ENCODE results near the gene HID1.

The HID1 gene

DNA sequence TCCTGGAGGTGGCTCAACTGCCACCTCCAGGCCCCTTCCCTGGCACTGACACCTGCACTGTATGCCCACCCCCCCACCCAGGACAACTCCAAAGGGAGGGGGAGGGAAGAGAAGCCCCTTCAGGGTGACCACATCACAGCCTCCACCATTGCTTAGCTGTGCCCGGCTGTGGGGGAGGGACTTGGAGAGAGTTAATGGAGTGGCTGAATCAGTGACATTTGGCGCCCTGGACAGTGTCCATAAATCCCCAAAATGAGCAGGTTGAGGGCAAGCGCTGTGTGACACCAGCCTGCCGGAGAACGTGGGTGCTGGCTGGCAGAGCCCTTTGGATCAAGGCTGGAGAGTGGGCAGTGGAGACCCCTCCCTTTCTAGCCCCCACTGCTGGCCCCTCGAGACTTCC, 50.4 kb downstream of the HID1 start:
- TF ChIP-seq, protein P1, sequence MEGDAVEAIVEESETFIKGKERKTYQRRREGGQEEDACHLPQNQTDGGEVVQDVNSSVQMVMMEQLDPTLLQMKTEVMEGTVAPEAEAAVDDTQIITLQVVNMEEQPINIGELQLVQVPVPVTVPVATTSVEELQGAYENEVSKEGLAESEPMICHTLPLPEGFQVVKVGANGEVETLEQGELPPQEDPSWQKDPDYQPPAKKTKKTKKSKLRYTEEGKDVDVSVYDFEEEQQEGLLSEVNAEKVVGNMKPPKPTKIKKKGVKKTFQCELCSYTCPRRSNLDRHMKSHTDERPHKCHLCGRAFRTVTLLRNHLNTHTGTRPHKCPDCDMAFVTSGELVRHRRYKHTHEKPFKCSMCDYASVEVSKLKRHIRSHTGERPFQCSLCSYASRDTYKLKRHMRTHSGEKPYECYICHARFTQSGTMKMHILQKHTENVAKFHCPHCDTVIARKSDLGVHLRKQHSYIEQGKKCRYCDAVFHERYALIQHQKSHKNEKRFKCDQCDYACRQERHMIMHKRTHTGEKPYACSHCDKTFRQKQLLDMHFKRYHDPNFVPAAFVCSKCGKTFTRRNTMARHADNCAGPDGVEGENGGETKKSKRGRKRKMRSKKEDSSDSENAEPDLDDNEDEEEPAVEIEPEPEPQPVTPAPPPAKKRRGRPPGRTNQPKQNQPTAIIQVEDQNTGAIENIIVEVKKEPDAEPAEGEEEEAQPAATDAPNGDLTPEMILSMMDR (IDR thresholded peaks at IDR 0.05; ENCODE audit: insufficient read depth, low read depth, low read length, missing control alignments) = no peak
- DNase-seq (ENCODE audit: low read depth) = no peak
- no peak overlapping the region for H3K4me3 ChIP-seq (ENCODE audit: low read depth, low read length)

DNA sequence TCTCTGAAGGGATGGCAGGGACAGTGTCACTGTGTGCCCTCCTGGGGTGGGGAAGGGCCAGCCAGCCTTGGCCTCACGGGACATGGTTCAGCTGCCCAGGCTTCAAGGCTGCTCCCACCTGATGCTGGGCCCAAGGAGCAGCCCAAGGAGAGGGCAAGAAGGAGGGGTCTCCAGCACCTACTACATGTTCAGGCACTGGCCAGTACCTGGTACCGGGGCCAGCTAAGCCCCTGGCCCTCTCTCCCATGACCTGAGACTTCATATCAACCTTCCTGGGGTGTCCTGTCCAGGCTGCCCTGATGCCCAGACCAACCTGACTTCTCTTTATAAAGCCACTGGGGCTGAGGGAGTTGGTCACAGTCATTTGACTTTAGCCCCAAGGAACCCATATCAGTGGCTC, 50.8 kb downstream of the HID1 start:
- TF ChIP-seq, protein P1 (IDR thresholded peaks at IDR 0.05; ENCODE audit: insufficient read depth, low read depth, low read length, missing control alignments) = no peak
- no peak overlapping the region for H3K4me3 ChIP-seq (ENCODE audit: low read depth, low read length)
- no peak for DNase-seq (ENCODE audit: low read depth)

DNA sequence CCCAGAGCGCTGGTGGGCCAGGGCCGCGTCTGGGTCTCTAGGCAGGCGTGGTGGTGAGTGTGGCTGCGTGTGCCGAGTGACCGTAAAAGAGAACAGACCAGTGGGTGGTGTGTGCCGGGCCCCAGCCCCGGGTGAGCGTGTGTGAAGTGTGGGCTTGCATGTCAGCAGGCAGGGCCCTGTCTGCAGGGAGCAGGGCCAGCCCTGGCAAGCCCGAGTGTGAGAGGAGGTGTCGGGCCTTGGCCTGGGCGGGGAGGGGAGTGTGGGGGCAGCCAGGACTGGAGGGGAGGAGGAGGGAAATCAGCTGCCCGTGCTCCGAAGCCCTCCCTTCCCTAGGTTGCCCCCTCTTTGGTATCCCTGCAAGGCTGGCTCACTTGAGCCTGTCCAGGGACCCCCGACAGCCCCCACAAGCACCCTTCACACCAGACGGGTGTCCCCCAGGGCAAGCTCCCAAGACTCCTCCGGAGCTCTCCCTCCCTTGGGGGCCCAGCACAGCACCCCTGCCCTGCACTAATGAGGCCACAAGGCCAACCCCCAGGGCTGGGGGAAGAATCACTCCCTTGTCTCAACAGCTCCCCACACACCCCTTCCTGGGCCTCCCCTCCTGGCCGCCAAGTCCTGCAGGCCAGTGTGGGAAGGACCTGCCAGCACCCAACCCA, 51.4 kb downstream of the HID1 start:
- DNase-seq (ENCODE audit: low read depth) = no peak
- TF ChIP-seq, protein P1 (IDR thresholded peaks at IDR 0.05; ENCODE audit: insufficient read depth, low read depth, low read length, missing control alignments) = no peak
- H3K4me3 ChIP-seq (ENCODE audit: low read depth, low read length) = no peak overlapping the region

DNA sequence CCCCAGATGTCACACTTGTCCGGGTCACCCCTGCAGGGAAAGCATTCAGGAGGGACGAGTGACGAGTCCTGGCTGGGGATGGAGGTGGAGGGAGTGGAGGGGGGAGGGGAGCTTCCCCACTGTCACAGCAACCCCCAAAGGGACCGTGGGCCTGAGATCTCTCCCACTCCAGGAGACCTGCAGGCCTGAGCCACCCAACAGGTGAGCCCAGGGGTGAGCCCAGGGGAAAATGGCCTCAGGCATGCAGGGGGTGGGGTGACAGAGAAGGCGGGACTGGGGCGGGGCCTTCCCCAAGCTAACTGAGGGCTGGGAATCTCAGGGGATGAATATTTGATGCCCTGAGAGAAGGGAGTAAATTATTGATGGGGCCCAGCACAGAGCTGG, 51.9 kb downstream of the HID1 start:
- no peak overlapping the region for H3K4me3 ChIP-seq (ENCODE audit: low read depth, low read length)
- TF ChIP-seq, protein P1 (IDR thresholded peaks at IDR 0.05; ENCODE audit: insufficient read depth, low read depth, low read length, missing control alignments) = no peak
- DNase-seq (ENCODE audit: low read depth) = no peak

DNA sequence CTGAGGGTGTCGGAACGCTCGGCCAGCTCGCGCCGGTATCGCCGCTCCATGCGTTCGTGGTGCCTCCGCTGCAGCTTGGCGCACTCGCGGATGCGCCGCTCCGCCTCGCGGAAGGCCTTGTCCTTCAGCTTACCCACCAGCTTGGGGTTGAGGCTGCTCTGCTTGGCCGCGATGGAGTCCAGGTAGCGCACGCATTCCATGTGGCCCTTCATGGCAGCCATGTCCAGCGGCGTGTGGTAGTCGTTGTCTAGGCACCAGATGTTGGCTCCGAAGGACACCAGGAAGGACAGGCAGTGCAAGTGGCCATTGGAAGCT, 52.3 kb downstream of the HID1 start:
- DNase-seq (ENCODE audit: low read depth) = no peak
- TF ChIP-seq, protein P1 (IDR thresholded peaks at IDR 0.05; ENCODE audit: insufficient read depth, low read depth, low read length, missing control alignments) = no peak
- no peak overlapping the region for H3K4me3 ChIP-seq (ENCODE audit: low read depth, low read length)

DNA sequence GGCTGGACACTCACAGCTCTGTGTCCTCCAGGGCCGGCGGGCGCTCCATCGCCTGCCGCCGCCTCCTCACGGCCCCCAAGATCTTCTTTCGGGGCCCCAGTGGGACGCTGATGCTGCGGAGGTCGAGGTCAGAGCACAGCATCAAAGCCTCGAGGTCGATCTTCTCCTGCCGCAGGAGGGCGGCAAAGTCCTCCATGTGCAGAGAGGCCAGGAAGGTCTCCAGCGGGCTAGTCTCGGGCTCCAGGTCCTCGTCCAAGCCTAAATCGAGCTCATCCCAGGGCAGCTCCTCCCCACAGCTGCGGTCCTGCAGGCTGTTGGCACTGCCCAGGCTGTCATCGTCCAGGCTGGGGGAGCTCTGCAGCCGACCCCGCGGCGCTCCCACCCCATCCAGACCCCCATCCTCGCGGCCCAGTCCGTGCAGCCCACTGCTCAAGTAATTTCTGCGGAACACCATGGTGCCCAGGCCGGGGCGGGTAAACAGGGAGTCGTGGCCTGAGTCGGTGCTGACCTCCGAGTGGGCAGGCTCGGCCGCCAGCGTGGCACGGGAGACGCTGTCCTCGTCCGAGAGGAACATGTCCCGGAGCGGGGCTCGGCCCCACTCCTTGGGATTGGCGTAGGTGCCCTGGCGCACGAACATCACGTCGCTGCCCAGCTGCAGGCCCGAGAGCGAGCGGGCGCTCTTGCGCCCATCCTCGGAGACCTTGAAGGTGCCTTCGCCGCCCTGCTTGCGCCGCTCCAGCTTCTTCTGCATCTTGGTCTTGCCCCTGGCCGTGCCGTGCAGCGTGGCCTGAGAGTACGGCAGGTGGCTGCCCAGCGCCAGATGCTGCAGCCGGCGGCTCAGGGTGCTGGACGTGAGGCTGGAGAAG, 52.9 kb downstream of the HID1 start:
- peak; percentile 34 for DNase-seq (ENCODE audit: low read depth)
- no peak overlapping the region for H3K4me3 ChIP-seq (ENCODE audit: low read depth, low read length)
- TF ChIP-seq, protein P1 (IDR thresholded peaks at IDR 0.05; ENCODE audit: insufficient read depth, low read depth, low read length, missing control alignments) = peak; percentile 39

Measured in GM12865 (cell line).